H1 (cell line): ENCODE measurements around the gene BIN2. TPM values are rescaled to one million over a fixed set of nuclear protein-coding genes. Genes with fewer than 3 reads are reported as not detected.
A peak's percentile ranks its signal among the peaks of the same experiment; 100 is the strongest.

ENCODE experiments used
- CTCF ChIA-PET: fragments of 300-600 bp; sonication (Branson Sonifier 250); formaldehyde crosslinking; loops from one replicate; lab custom pipeline; 2021; ENCODE audit not compliant: partially characterized antibody; lab: Charles Lee
- POLR2A ChIA-PET: fragments of 300-600 bp; sonication (Branson Sonifier 250); formaldehyde crosslinking; loops from one replicate; lab custom pipeline; 2021; ENCODE audit warnings: inconsistent platforms; ENCODE audit not compliant: partially characterized antibody; lab: Charles Lee
- DNase-seq, 2 experiments: peaks; one replicate each; pipeline versions ENCODE4 v3.0.0 to v3.0.0-alpha.2; 2010 to 2022; ENCODE audit warnings: low spot score in 2 of 2, low read depth in 1 of 2, mixed read lengths in 1 of 2
- FAIRE-seq: peaks from 2 replicates; lab custom pipeline; 2011; peaks lifted over from hg19 to GRCh38; lab: Jason Lieb, UNC
- H2AFZ ChIP-seq: 2 replicates; pipeline ENCODE4 v1.8.1; 2012; ENCODE audit warnings: low read length, inconsistent platforms
- H2AK5ac ChIP-seq: 2 replicates; pipeline ENCODE4 v1.6.1; 2013; ENCODE audit warnings: low read depth, low read length
- H2BK120ac ChIP-seq: replicated peaks from 2 replicates; pipeline ENCODE3; 2013; ENCODE audit warnings: low read depth, low read length, inconsistent platforms
- H2BK12ac ChIP-seq: 2 replicates; pipeline ENCODE4 v1.6.1; 2013; ENCODE audit warnings: low read depth, low read length
- H2BK15ac ChIP-seq: 2 replicates; pipeline ENCODE4 v1.6.1; 2013; ENCODE audit warnings: low read length
- H2BK20ac ChIP-seq: 2 replicates; pipeline ENCODE4 v1.6.1; 2013; ENCODE audit warnings: low read length
- H2BK5ac ChIP-seq: 2 replicates; pipeline ENCODE4 v1.6.1; 2013; ENCODE audit warnings: low read depth, low read length
- H3K14ac ChIP-seq: 2 replicates; pipeline ENCODE4 v1.6.1; 2013; ENCODE audit warnings: inconsistent platforms; ENCODE audit not compliant: insufficient read length
- H3K18ac ChIP-seq: 2 replicates; pipeline ENCODE4 v1.6.1; 2013; ENCODE audit warnings: low read length; ENCODE audit errors: extremely low read depth
- H3K23ac ChIP-seq: 2 replicates; pipeline ENCODE4 v1.6.1; 2013; ENCODE audit warnings: inconsistent platforms; ENCODE audit not compliant: insufficient read length
- H3K23me2 ChIP-seq: 2 replicates; pipeline ENCODE4 v1.6.1; 2013; ENCODE audit warnings: low read depth, low read length
- H3K27ac ChIP-seq: 2 replicates; pipeline ENCODE4 v1.6.1; 2011; ENCODE audit warnings: low read depth, low read length, inconsistent platforms
- H3K27me3 ChIP-seq, 4 experiments: replicated peaks in 1 of 4; 1 replicate in 1 of 4; 2 replicates in 3 of 4; pipeline versions ENCODE4 v1.6.1 to v1.8.1; 2011 to 2013; ENCODE audit warnings: low read length in 3 of 4, mild to moderate bottlenecking in 3 of 4, inconsistent platforms in 2 of 4, mixed read lengths in 2 of 4, moderate library complexity in 1 of 4; ENCODE audit not compliant: control insufficient read depth in 3 of 4, insufficient read depth in 3 of 4; ENCODE audit errors: extremely low read depth in 1 of 4
- H3K36me3 ChIP-seq, 4 experiments: 2 replicates each; pipeline versions ENCODE4 v1.6.1 to v1.8.1; 2011 to 2013; ENCODE audit warnings: mild to moderate bottlenecking in 4 of 4, low read length in 3 of 4, moderate library complexity in 2 of 4, control low read depth in 1 of 4, inconsistent platforms in 1 of 4; ENCODE audit not compliant: insufficient read depth in 4 of 4, control insufficient read depth in 2 of 4
- H3K4ac ChIP-seq: replicated peaks from 2 replicates; pipeline ENCODE3; 2013; ENCODE audit warnings: low read length, low read depth, mixed read lengths, inconsistent platforms; ENCODE audit not compliant: insufficient read length
- H3K4me1 ChIP-seq, 4 experiments: replicated peaks in 1 of 4; 1 replicate in 1 of 4; 2 replicates in 3 of 4; pipeline versions ENCODE4 v1.6.1 to v1.8.1; 2011 to 2013; ENCODE audit warnings: low read length in 3 of 4, inconsistent platforms in 2 of 4, mixed read lengths in 1 of 4; ENCODE audit not compliant: insufficient read depth in 4 of 4, control insufficient read depth in 3 of 4
- H3K4me2 ChIP-seq, 2 experiments: 2 replicates each; pipeline versions ENCODE4 v1.6.1 to v1.8.1; 2011 to 2013; ENCODE audit warnings: low read depth in 2 of 2, low read length in 2 of 2, control low read depth in 1 of 2, inconsistent platforms in 1 of 2, mild to moderate bottlenecking in 1 of 2; ENCODE audit not compliant: insufficient read depth in 1 of 2
- H3K4me3 ChIP-seq, 4 experiments: fragments of 200-600, 300-600 bp in 1 of 4; sonication (generic), shearing (Covaris generic), sonication (Bioruptor Twin) in 1 of 4; 2 replicates each; pipeline versions ENCODE4 v1.5.1 to v1.8.1; 2011 to 2016; ENCODE audit warnings: low read length in 4 of 4, low read depth in 3 of 4, control low read depth in 2 of 4, inconsistent platforms in 2 of 4, mild to moderate bottlenecking in 2 of 4, mixed read lengths in 1 of 4, moderate library complexity in 1 of 4; ENCODE audit not compliant: insufficient read depth in 2 of 4; ENCODE audit errors: extremely low read depth in 1 of 4
- H3K56ac ChIP-seq: replicated peaks from 2 replicates; pipeline ENCODE3; 2013; ENCODE audit warnings: low read depth, mild to moderate bottlenecking, mixed read lengths, low read length, inconsistent platforms; ENCODE audit not compliant: insufficient read length
- H3K79me1 ChIP-seq: 2 replicates; pipeline ENCODE4 v1.6.1; 2013; ENCODE audit warnings: low read depth, low read length, control low read depth
- H3K79me2 ChIP-seq, 2 experiments: 2 replicates each; pipeline versions ENCODE4 v1.6.1 to v1.8.1; 2012 to 2013; ENCODE audit warnings: low read length in 2 of 2, mild to moderate bottlenecking in 2 of 2, inconsistent platforms in 1 of 2; ENCODE audit not compliant: insufficient read depth in 2 of 2, control insufficient read depth in 1 of 2
- H3K9ac ChIP-seq, 4 experiments: replicated peaks in 1 of 4; 1 replicate in 1 of 4; 2 replicates in 3 of 4; pipeline versions ENCODE4 v1.6.1 to v1.8.1; 2011 to 2013; ENCODE audit warnings: low read depth in 3 of 4, low read length in 3 of 4, control low read depth in 2 of 4, mild to moderate bottlenecking in 2 of 4, moderate library complexity in 2 of 4, inconsistent platforms in 1 of 4; ENCODE audit errors: extremely low read depth in 1 of 4
- H3K9me3 ChIP-seq, 2 experiments: 2 replicates each; pipeline versions ENCODE4 v1.6.1 to v1.8.1; 2012 to 2013; ENCODE audit warnings: mild to moderate bottlenecking in 2 of 2, moderate library complexity in 2 of 2, control low read depth in 1 of 2, inconsistent platforms in 1 of 2, low read depth in 1 of 2, low read length in 1 of 2, mixed read lengths in 1 of 2; ENCODE audit not compliant: insufficient read depth in 2 of 2
- H4K20me1 ChIP-seq, 2 experiments: replicated peaks in 1 of 2; 2 replicates each; pipeline versions ENCODE3 to v1.8.1; 2011 to 2013; ENCODE audit warnings: inconsistent platforms in 2 of 2, low read length in 2 of 2, mild to moderate bottlenecking in 1 of 2; ENCODE audit not compliant: insufficient read depth in 2 of 2, control insufficient read depth in 1 of 2
- H4K5ac ChIP-seq: 2 replicates; pipeline ENCODE4 v1.6.1; 2013; ENCODE audit warnings: low read length, low read depth, mixed read lengths, inconsistent platforms; ENCODE audit not compliant: insufficient read length
- H4K8ac ChIP-seq: 2 replicates; pipeline ENCODE4 v1.8.0; 2013; ENCODE audit warnings: mild to moderate bottlenecking, moderate library complexity, low read length, inconsistent platforms; ENCODE audit not compliant: insufficient read depth; ENCODE audit errors: extremely low read depth
- H4K91ac ChIP-seq: replicated peaks from 2 replicates; pipeline ENCODE3; 2013; ENCODE audit warnings: low read length, mixed read lengths, inconsistent platforms; ENCODE audit not compliant: insufficient read length
- BCL11A ChIP-seq, 2 experiments: IDR thresholded peaks; one replicate each; pipeline ENCODE4 v1.6.1; 2011; ENCODE audit warnings: low read depth in 2 of 2, low read length in 2 of 2, mild to moderate bottlenecking in 2 of 2
- CBX5 ChIP-seq: fragments of 300-800, 300-1000 bp; sonication (generic); IDR thresholded peaks from 2 replicates; pipeline ENCODE4 v1.7.1; 2016; ENCODE audit warnings: antibody characterized with exemption, low read length, low read depth
- CHD1 ChIP-seq: IDR thresholded peaks from 2 replicates; pipeline ENCODE4 v1.6.1; 2012; ENCODE audit warnings: low read depth, low read length, improper control_type of control experiment
- CTBP2 ChIP-seq: IDR thresholded peaks from 2 replicates; pipeline ENCODE4 v1.7.0; 2011; ENCODE audit warnings: borderline replicate concordance, mild to moderate bottlenecking, moderate library complexity, mixed read lengths, low read length; ENCODE audit not compliant: insufficient read depth, insufficient read length
- FOSL1 ChIP-seq: IDR thresholded peaks from 2 replicates; pipeline ENCODE4 v1.6.1; 2011; ENCODE audit warnings: mild to moderate bottlenecking, low read depth, low read length, moderate library complexity; ENCODE audit not compliant: insufficient read depth
- HDAC6 ChIP-seq: IDR thresholded peaks from one replicate; pipeline ENCODE4 v1.7.1; 2012; ENCODE audit warnings: low read depth, mild to moderate bottlenecking, inconsistent platforms, low read length, moderate library complexity
- POU5F1 ChIP-seq: IDR thresholded peaks from 2 replicates; pipeline ENCODE4 v1.6.1; 2011; ENCODE audit warnings: low read depth, mild to moderate bottlenecking, low read length, moderate library complexity
- RFX5 ChIP-seq: IDR thresholded peaks from 2 replicates; pipeline ENCODE4 v1.6.1; 2011; ENCODE audit warnings: low read depth, low read length, improper control_type of control experiment, borderline replicate concordance
- WGBS, 2 experiments: shearing (Covaris generic) in 1 of 2; methylation state at CpG; one replicate each; pipeline versions ENCODE4 v1.1.6 to v1.1.7; 2013 to 2015; ENCODE audit warnings: low lambda C conversion rate in 2 of 2, mixed read lengths in 2 of 2, inconsistent platforms in 1 of 2, low coverage in 1 of 2, missing lambda C conversion rate in 1 of 2; ENCODE audit not compliant: insufficient replicate concordance in 2 of 2, insufficient coverage in 1 of 2, insufficient read length in 1 of 2; ENCODE audit errors: extremely low coverage in 1 of 2, missing lambda C conversion rate in 1 of 2; 5-methylcytosine and 5-hydroxymethylcytosine counted together
- polyA plus RNA-seq, 7 experiments: library from polyadenylated mRNA; depleted of rRNA in 3 of 7; stranded (reverse) in 5 of 7; unstranded in 2 of 7; fragments of >200 nt in 5 of 7; fragments of 200-250 nt in 2 of 7; gene quantifications; 1 replicate in 5 of 7; 2 replicates in 1 of 7; 4 replicates in 1 of 7; pipeline versions ENCODE4 v1.2.1 to v1.2.3, GENCODE V29; 2011 to 2013; ENCODE audit warnings: missing spikeins in 2 of 7, mixed read lengths in 2 of 7
- total RNA-seq: library from RNA; stranded (reverse); fragmentation: NEBNext Ultra II Directional; extraction: Animal tissue kit (Norgen Biotek cat#: 25700); gene quantifications from 2 replicates; pipeline ENCODE4 v1.2.1, GENCODE V29; 2021
- TF ChIP-seq, protein P1 (sequence below): IDR thresholded peaks from 2 replicates; pipeline ENCODE4 v1.6.1; 2012; ENCODE audit warnings: inconsistent platforms

BIN2 gene
- total and polyA plus RNA-seq, 2 of the 8 experiments (the other 6 are each of a cell fraction or from before 2014, with no cell fraction given), result not detected

GRCh38 chr12:51307655-51308593, 16.1 kb downstream of the BIN2 start:
- TF ChIP-seq CHD1 (no peak), RFX5 (no peak), CTBP2 (no peak), CBX5 (no peak), POU5F1 (no peak), FOSL1 (no peak), BCL11A (IDR thresholded peaks at IDR 0.05; ENCODE audit: low read depth in 2 of 2, low read length in 2 of 2) (no peak), HDAC6 (no peak)
- TF ChIP-seq, protein P1, sequence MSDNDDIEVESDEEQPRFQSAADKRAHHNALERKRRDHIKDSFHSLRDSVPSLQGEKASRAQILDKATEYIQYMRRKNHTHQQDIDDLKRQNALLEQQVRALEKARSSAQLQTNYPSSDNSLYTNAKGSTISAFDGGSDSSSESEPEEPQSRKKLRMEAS, result no peak
- TF ChIP-seq, all 59 proteins: peak for 0
- H3K27me3 ChIP-seq, result no peaks in the 10 kb centered on the region
- no peak overlapping the region for H3K4me3 ChIP-seq
- no peak overlapping the region for H3K56ac ChIP-seq
- ChIA-PET CTCF (interaction anchor here (0.6 to 1.9 kb wide), 6 partner anchors 18 to 254 kb away, joined by 3 to 10 read pairs (median 3); no protein-coding TSS in a partner anchor), POLR2A (interaction anchor here (1.2 to 1.3 kb wide), 2 partner anchors 13 to 39 kb away, joined by 3 to 4 read pairs; no protein-coding TSS in a partner anchor)
- no peak overlapping the region for H3K4ac ChIP-seq
- H3K27ac ChIP-seq, result no peak overlapping the region
- no peak overlapping the region for H4K91ac ChIP-seq
- no peak overlapping the region for H2BK120ac ChIP-seq
- H3K79me2 ChIP-seq, result no peaks in the 10 kb centered on the region
- H3K9ac ChIP-seq, result no peak overlapping the region
- no peak overlapping the region for H2BK5ac ChIP-seq
- no peak overlapping the region for H2BK12ac ChIP-seq
- H2BK15ac ChIP-seq, result no peak overlapping the region
- no peaks in the 10 kb centered on the region for H3K36me3 ChIP-seq
- no peak overlapping the region for H3K4me2 ChIP-seq
- no peak overlapping the region for H4K5ac ChIP-seq
- no peak overlapping the region for H3K18ac ChIP-seq
- H3K9me3 ChIP-seq, result no peaks in the 10 kb centered on the region
- H2BK20ac ChIP-seq, result no peak overlapping the region
- no peak overlapping the region for H4K8ac ChIP-seq
- H3K23me2 ChIP-seq, result peaks cover 2% of the 10 kb centered on the region; the same call in 1 of the 2 replicates
- no peaks in the 10 kb centered on the region for H4K20me1 ChIP-seq
- WGBS, 2 experiments, result 93% methylated on average over 6 of the region's 6 CpGs; no CpG with 5 or more reads in 1 of the 2 experiments
- no peak overlapping the region for H2AK5ac ChIP-seq
- no peak overlapping the region for H3K14ac ChIP-seq
- no peak for DNase-seq
- no peak for FAIRE-seq
- no peaks in the 10 kb centered on the region for H3K4me1 ChIP-seq
- no peaks in the 10 kb centered on the region for H3K79me1 ChIP-seq
- no peak overlapping the region for H3K23ac ChIP-seq
- peak overlapping the region; percentile 35; the same call in 1 of the 2 replicates for H2AFZ ChIP-seq
